8988T (cell line): Measurements from ENCODE around the gene SLC17A1.

Source experiments
- DNase-seq: peaks from one replicate; pipeline ENCODE4 v3.0.0; 2011

The SLC17A1 gene

GRCh38 chr6:25832307-25832662 is 433 bp upstream of the SLC17A1 start:
- no peak for DNase-seq

GRCh38 chr6:25830458-25830857 is 1.4 kb downstream of the SLC17A1 start:
- no peak for DNase-seq

- no peak for DNase-seq
Measured at GRCh38 chr6:25829375-25829774, 2.5 kb downstream of the SLC17A1 start.

- no peak for DNase-seq
Measured at GRCh38 chr6:25821341-25821740, 10.5 kb downstream of the SLC17A1 start.

GRCh38 chr6:25816252-25816651 is 15.6 kb downstream of the SLC17A1 start:
- DNase-seq, result no peak

- no peak for DNase-seq
Measured at GRCh38 chr6:25815194-25815593, 16.7 kb downstream of the SLC17A1 start.

GRCh38 chr6:25804804-25805203 is 27.0 kb downstream of the SLC17A1 start:
- DNase-seq, result no peak

GRCh38 chr6:25801436-25801835 is 30.4 kb downstream of the SLC17A1 start:
- DNase-seq, result no peak

GRCh38 chr6:25794784-25795183 is 37.1 kb downstream of the SLC17A1 start:
- DNase-seq, result no peak

- DNase-seq, result no peak
Measured at GRCh38 chr6:25793970-25794369, 37.9 kb downstream of the SLC17A1 start.

GRCh38 chr6:25792016-25792415 is 39.8 kb downstream of the SLC17A1 start:
- DNase-seq, result no peak

GRCh38 chr6:25789475-25789874 is 42.4 kb downstream of the SLC17A1 start:
- no peak for DNase-seq

GRCh38 chr6:25788305-25788922 is 43.4 kb downstream of the SLC17A1 start:
- no peak for DNase-seq

GRCh38 chr6:25787428-25787827 is 44.4 kb downstream of the SLC17A1 start:
- DNase-seq, result no peak

- DNase-seq, result no peak
Measured at GRCh38 chr6:25781134-25781533, 50.7 kb downstream of the SLC17A1 start.

GRCh38 chr6:25777856-25778649 is 53.8 kb downstream of the SLC17A1 start:
- no peak for DNase-seq

- DNase-seq, result no peak
Measured at GRCh38 chr6:25777031-25777430, 54.8 kb downstream of the SLC17A1 start.

- no peak for DNase-seq
Measured at GRCh38 chr6:25774120-25774715, 57.6 kb downstream of the SLC17A1 start.

GRCh38 chr6:25769983-25770382 is 61.9 kb downstream of the SLC17A1 start:
- no peak for DNase-seq

GRCh38 chr6:25768566-25768965 is 63.3 kb downstream of the SLC17A1 start:
- DNase-seq, result no peak

GRCh38 chr6:25764611-25765010 is 67.2 kb downstream of the SLC17A1 start:
- no peak for DNase-seq

- no peak for DNase-seq
Measured at GRCh38 chr6:25757936-25758642, 73.8 kb downstream of the SLC17A1 start.
